MCF 10A (cell line): ENCODE results near the gene FAM161B. TPM values are rescaled to one million over a fixed set of nuclear protein-coding genes. Genes with fewer than 3 reads are reported as not detected.

Experiments
- BruUV-seq: library from RNA; stranded (reverse); fragments of 400-500 nt; replicated peaks from 2 replicates; lab custom pipeline; 2021; lab: Mats Ljungman, UMichigan
- CTCF ChIA-PET: fragments of 300-600 bp; sonication (Branson Sonifier 250); formaldehyde crosslinking; extraction: SDS; loops from one replicate; lab custom pipeline; 2021; ENCODE audit warnings: antibody characterized with exemption, inconsistent platforms; lab: Yijun Ruan, JAX
- POLR2A ChIA-PET: fragments of 300-600, 350-650 bp; sonication (Branson Sonifier 250); formaldehyde crosslinking; extraction: SDS; loops from one replicate; lab custom pipeline; 2020; ENCODE audit warnings: antibody characterized with exemption, inconsistent platforms; lab: Yijun Ruan, JAX
- DNase-seq: peaks from one replicate; pipeline ENCODE4 v3.0.0-alpha.2; 2018; ENCODE audit not compliant: unreplicated experiment
- H3K27ac Mint-ChIP-seq: one replicate; pipeline ENCODE4 v1.8.0; 2022; ENCODE audit warnings: mild to moderate bottlenecking, low read depth, mixed read lengths; ENCODE audit not compliant: unreplicated experiment
- H3K27me3 Mint-ChIP-seq: one replicate; pipeline ENCODE4 v1.8.0; 2022; ENCODE audit warnings: mixed read lengths; ENCODE audit not compliant: insufficient read depth, unreplicated experiment
- H3K36me3 Mint-ChIP-seq: one replicate; pipeline ENCODE4 v1.8.0; 2022; ENCODE audit warnings: mild to moderate bottlenecking, moderate library complexity, mixed read lengths; ENCODE audit not compliant: insufficient read depth, unreplicated experiment
- H3K4me1 Mint-ChIP-seq: one replicate; pipeline ENCODE4 v1.8.0; 2022; ENCODE audit warnings: mixed read lengths; ENCODE audit not compliant: insufficient read depth, unreplicated experiment
- H3K4me3 Mint-ChIP-seq: one replicate; pipeline ENCODE4 v1.8.0; 2022; ENCODE audit warnings: mild to moderate bottlenecking, moderate library complexity, mixed read lengths; ENCODE audit not compliant: unreplicated experiment
- H3K9me3 Mint-ChIP-seq: one replicate; pipeline ENCODE4 v1.8.0; 2022; ENCODE audit warnings: mixed read lengths; ENCODE audit not compliant: unreplicated experiment
- intact Hi-C: fragments of 100-400 bp; cut with micrococcal nuclease; formaldehyde crosslinking; loops from 2 replicates; pipeline ENCODE4 v1.14.1; 2022
- total RNA-seq: library from RNA; stranded (reverse); gene quantifications from 2 replicates; pipeline ENCODE4 v1.2.3, GENCODE V29; 2022
- TF ChIP-seq, protein P1 (sequence below): fragments of 200-600 bp; IDR thresholded peaks from one replicate; pipeline ENCODE4 v1.8.0; 2022; ENCODE audit warnings: antibody characterized with exemption, mild to moderate bottlenecking; ENCODE audit not compliant: unreplicated experiment

The FAM161B gene
- total RNA-seq, 1 experiment from 2014 or later = 2.1 TPM

DNA sequence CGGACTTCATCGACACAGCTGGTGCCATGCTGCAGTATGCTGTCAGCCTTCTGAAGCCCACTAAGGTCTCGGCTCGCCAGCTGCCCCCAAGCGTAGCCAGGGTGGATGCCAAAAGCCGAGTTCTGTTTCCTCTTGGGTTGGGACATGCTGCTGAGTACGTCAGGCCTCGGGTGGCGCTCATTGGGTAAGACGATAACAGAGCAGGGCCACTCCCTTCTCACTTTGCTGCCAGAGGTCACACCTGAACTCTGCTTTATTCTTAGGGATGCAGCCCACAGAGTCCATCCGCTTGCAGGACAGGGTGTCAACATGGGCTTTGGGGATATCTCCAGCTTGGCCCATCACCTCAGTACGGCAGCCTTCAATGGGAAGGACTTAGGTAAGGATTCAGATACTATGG lies 11.3 kb upstream of the FAM161B start:
- H3K4me3 Mint-ChIP-seq = no peak overlapping the region
- no TSS peak for BruUV-seq
- H3K36me3 Mint-ChIP-seq = peaks cover 77% of the 10 kb centered on the region
- POLR2A ChIA-PET = interaction anchor here (0.6 to 2.2 kb wide), 3 partner anchors 11 to 115 kb away, joined by 3 to 7 read pairs (median 3); partner anchors contain the start of genes COQ6 and FAM161B
- TF ChIP-seq, protein P1, sequence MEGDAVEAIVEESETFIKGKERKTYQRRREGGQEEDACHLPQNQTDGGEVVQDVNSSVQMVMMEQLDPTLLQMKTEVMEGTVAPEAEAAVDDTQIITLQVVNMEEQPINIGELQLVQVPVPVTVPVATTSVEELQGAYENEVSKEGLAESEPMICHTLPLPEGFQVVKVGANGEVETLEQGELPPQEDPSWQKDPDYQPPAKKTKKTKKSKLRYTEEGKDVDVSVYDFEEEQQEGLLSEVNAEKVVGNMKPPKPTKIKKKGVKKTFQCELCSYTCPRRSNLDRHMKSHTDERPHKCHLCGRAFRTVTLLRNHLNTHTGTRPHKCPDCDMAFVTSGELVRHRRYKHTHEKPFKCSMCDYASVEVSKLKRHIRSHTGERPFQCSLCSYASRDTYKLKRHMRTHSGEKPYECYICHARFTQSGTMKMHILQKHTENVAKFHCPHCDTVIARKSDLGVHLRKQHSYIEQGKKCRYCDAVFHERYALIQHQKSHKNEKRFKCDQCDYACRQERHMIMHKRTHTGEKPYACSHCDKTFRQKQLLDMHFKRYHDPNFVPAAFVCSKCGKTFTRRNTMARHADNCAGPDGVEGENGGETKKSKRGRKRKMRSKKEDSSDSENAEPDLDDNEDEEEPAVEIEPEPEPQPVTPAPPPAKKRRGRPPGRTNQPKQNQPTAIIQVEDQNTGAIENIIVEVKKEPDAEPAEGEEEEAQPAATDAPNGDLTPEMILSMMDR = no peak
- intact Hi-C loops = no loop called here
- no peak for DNase-seq
- CTCF ChIA-PET = no interaction called here
- H3K4me1 Mint-ChIP-seq = no peaks in the 10 kb centered on the region
- no peaks in the 10 kb centered on the region for H3K27me3 Mint-ChIP-seq
- H3K9me3 Mint-ChIP-seq = no peaks in the 10 kb centered on the region
- no peak overlapping the region for H3K27ac Mint-ChIP-seq

DNA sequence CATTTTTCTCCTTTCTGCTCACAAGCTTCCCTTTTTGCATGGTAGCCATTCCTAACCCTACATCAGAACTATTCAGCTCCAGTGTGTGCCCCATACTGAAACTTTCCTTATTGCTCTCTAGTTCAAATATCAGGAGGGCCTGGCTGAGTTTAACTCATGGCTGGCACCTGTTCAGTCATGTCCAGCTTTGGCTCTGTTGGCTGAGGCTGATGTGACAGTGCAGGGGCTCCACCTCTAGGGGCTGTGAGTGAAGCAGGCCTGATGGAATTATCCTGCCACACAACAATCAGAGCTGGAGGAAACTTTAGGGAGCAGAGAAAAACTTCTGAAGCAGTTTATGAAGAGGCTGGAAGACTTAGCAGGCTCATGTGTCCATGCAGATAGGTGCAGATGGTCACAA lies 8.7 kb upstream of the FAM161B start:
- CTCF ChIA-PET = interaction anchor here (0.5 to 1.0 kb wide), 3 partner anchors 21 to 247 kb away, joined by 3 to 5 read pairs (median 3); no protein-coding TSS in a partner anchor
- Mint-ChIP-seq H3K27ac (no peak overlapping the region), H3K27me3 (no peaks in the 10 kb centered on the region), H3K9me3 (no peaks in the 10 kb centered on the region), H3K36me3 (peaks cover 89% of the 10 kb centered on the region), H3K4me1 (no peaks in the 10 kb centered on the region), H3K4me3 (no peak overlapping the region)
- POLR2A ChIA-PET = interaction anchor here (0.8 to 1.4 kb wide), 2 partner anchors 9 to 60 kb away, joined by 3 read pairs; partner anchors contain the start of genes COQ6 and FAM161B
- no peak for DNase-seq
- intact Hi-C loops = no loop called here
- TF ChIP-seq, protein P1 = no peak
- no TSS peak for BruUV-seq

DNA sequence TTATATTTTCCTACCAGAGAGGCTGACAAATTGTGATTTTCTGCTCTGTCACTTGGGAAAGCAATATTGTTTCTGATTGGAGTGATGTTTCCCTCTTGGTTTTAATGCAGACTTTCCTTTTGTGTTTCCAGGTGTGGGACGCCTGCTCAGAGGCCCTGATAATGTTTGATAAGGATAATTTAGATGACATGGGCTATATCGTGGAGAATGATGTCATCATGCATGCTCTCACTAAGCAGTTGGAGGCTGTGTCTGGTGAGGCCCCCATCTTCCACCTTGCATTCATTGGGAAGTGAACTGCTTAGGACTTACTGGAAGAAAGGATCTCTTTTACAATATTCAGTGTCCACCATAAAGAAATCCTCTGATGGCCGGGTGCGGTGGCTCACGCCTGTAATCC lies 5.8 kb upstream of the FAM161B start:
- H3K9me3 Mint-ChIP-seq = no peaks in the 10 kb centered on the region
- TF ChIP-seq, protein P1 = no peak
- no peak overlapping the region for H3K4me3 Mint-ChIP-seq
- no peaks in the 10 kb centered on the region for H3K27me3 Mint-ChIP-seq
- peaks cover 6% of the 10 kb centered on the region for H3K4me1 Mint-ChIP-seq
- H3K36me3 Mint-ChIP-seq = peaks cover 66% of the 10 kb centered on the region
- CTCF ChIA-PET = interaction anchor here (1.1 kb wide), 1 partner anchor 22 kb away, joined by 4 read pairs; no protein-coding TSS in a partner anchor
- H3K27ac Mint-ChIP-seq = no peak overlapping the region
- intact Hi-C loops = no loop called here
- DNase-seq = no peak
- POLR2A ChIA-PET = no interaction called here
- no TSS peak for BruUV-seq

DNA sequence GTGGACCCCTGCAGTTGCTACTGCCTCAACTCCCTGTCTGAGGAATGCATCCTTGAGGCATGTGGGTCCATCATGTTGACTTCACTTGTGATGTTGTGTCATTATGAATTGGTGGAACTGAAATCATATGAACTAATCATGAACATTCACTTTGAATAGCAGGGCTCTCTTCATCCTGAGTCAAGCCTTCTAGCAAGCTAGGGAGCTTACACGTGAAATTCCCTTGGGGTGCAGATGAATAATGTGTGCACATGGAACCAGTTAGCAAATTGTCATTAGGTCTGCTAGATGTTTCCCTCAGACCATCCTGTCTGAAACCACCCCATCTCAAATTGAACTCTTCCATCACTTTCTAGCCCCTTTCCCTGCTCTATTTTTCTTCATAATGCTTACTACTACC lies 3.8 kb upstream of the FAM161B start:
- no TSS peak for BruUV-seq
- H3K27ac Mint-ChIP-seq = no peak overlapping the region
- H3K27me3 Mint-ChIP-seq = no peaks in the 10 kb centered on the region
- H3K9me3 Mint-ChIP-seq = no peaks in the 10 kb centered on the region
- TF ChIP-seq, protein P1 = no peak
- ChIA-PET POLR2A (no interaction called here), CTCF (no interaction called here)
- intact Hi-C loops = loop anchor here (5.0 kb wide), 1 partner anchor 84 kb away; no protein-coding TSS in a partner anchor
- no peak for DNase-seq
- H3K4me3 Mint-ChIP-seq = no peak overlapping the region
- peaks cover 47% of the 10 kb centered on the region for H3K36me3 Mint-ChIP-seq
- H3K4me1 Mint-ChIP-seq = peaks cover 10% of the 10 kb centered on the region
